K562 (cell line): ENCODE data around the gene OR10D3. TPM values are rescaled to one million over a fixed set of nuclear protein-coding genes. Genes with fewer than 3 reads are reported as not detected.
A peak's percentile ranks its signal among the peaks of the same experiment; 100 is the strongest.

Experiments
- DACH1 ChIP-seq: fragments of 450-650 bp; IDR thresholded peaks from 2 replicates; pipeline ENCODE4 v1.6.1; 2018; ENCODE audit not compliant: partially characterized antibody
- ELF2 ChIP-seq: fragments of 250-450 bp; sonication (Bioruptor Pico); IDR thresholded peaks from 2 replicates; pipeline ENCODE4 v1.5.0; 2021; ENCODE audit warnings: mild to moderate bottlenecking
- HNRNPL ChIP-seq: fragments of 200-400 bp; formaldehyde crosslinking; IDR thresholded peaks from 2 replicates; pipeline ENCODE4 v1.6.1; 2017; ENCODE audit warnings: low read depth, mild to moderate bottlenecking, low read length
- ILK ChIP-seq: fragments of 450-650 bp; IDR thresholded peaks from 2 replicates; pipeline ENCODE4 v1.6.1; 2016; ENCODE audit warnings: missing genetic modification characterization, low read depth, mild to moderate bottlenecking, missing compliant biosample characterization, moderate library complexity, borderline replicate concordance
- JUND ChIP-seq, 2 experiments: IDR thresholded peaks; 2 replicates in 1 of 2; 3 replicates in 1 of 2; pipeline ENCODE4 v1.6.1; 2011; ENCODE audit warnings: borderline replicate concordance in 2 of 2, low read depth in 2 of 2, low read length in 2 of 2, improper control_type of control experiment in 1 of 2, missing biosample characterization in 1 of 2, missing genetic modification characterization in 1 of 2, missing genetic modification reagents in 1 of 2
- KHSRP ChIP-seq: fragments of 450-650 bp; IDR thresholded peaks from 2 replicates; pipeline ENCODE4 v1.6.1; 2017
- LEF1 ChIP-seq: fragments of 450-650 bp; IDR thresholded peaks from 2 replicates; pipeline ENCODE4 v1.6.1; 2016; ENCODE audit warnings: mild to moderate bottlenecking
- MCM5 ChIP-seq: fragments of 450-650 bp; IDR thresholded peaks from 2 replicates; pipeline ENCODE4 v1.6.1; 2016; ENCODE audit warnings: low read depth
- MECOM ChIP-seq: fragments of 250-450 bp; sonication (Bioruptor Pico); IDR thresholded peaks from 2 replicates; pipeline ENCODE4 v1.8.0; 2022; ENCODE audit warnings: inconsistent platforms
- MEIS2 ChIP-seq: fragments of 450-650 bp; IDR thresholded peaks from 2 replicates; pipeline ENCODE4 v1.6.1; 2014; ENCODE audit warnings: mild to moderate bottlenecking; ENCODE audit not compliant: partially characterized antibody
- MYNN ChIP-seq, 2 experiments: sonication (generic); formaldehyde crosslinking in 1 of 2; IDR thresholded peaks; 2 replicates each; pipeline versions ENCODE4 v1.5.0 to v1.6.1; 2016 to 2020; ENCODE audit warnings: antibody characterized with exemption in 1 of 2, missing genetic modification reagents in 1 of 2
- NUFIP1 ChIP-seq: fragments of 450-650 bp; IDR thresholded peaks from 2 replicates; pipeline ENCODE4 v1.6.1; 2018; ENCODE audit not compliant: partially characterized antibody
- PREB ChIP-seq: sonication (generic); formaldehyde crosslinking; IDR thresholded peaks from 2 replicates; pipeline ENCODE4 v1.8.1; 2023; ENCODE audit warnings: mild to moderate bottlenecking, missing genetic modification reagents
- SREBF1 ChIP-seq: fragments of 150-350 bp; IDR thresholded peaks from 2 replicates; pipeline ENCODE4 v1.6.1; 2014; ENCODE audit warnings: antibody characterized with exemption, low read depth, low read length, borderline replicate concordance
- TSC22D4 ChIP-seq: fragments of 450-650 bp; IDR thresholded peaks from 2 replicates; pipeline ENCODE4 v1.6.1; 2016; ENCODE audit warnings: missing genetic modification characterization, missing biosample characterization, control low read depth
- USF1 ChIP-seq: sonication (generic); formaldehyde crosslinking; IDR thresholded peaks from 2 replicates; pipeline ENCODE4 v1.9.0; 2022; ENCODE audit warnings: mild to moderate bottlenecking, missing genetic modification reagents
- ZBTB11 ChIP-seq, 3 experiments: fragments of 200-800 bp in 1 of 3; fragments of 250-450 bp in 1 of 3; fragments of 450-650 bp in 1 of 3; sonication (Bioruptor Pico) in 1 of 3; sonication (Bioruptor generic) in 1 of 3; formaldehyde crosslinking in 1 of 3; IDR thresholded peaks; 2 replicates each; pipeline versions ENCODE4 v1.6.1 to v1.8.0; 2016 to 2022; ENCODE audit warnings: mild to moderate bottlenecking in 2 of 3, missing genetic modification characterization in 2 of 3, missing compliant biosample characterization in 1 of 3, moderate library complexity in 1 of 3
- ZBTB43 ChIP-seq: sonication (generic); formaldehyde crosslinking; IDR thresholded peaks from 2 replicates; pipeline ENCODE4 v1.8.0; 2023; ENCODE audit warnings: mild to moderate bottlenecking, missing genetic modification reagents
- ZNF121 ChIP-seq: sonication (generic); formaldehyde crosslinking; conservative IDR thresholded peaks from 2 replicates; pipeline ENCODE4 v1.8.0; 2022; ENCODE audit warnings: missing genetic modification reagents
- ZNF143 ChIP-seq: sonication (generic); formaldehyde crosslinking; IDR thresholded peaks from 2 replicates; pipeline ENCODE4 v1.9.0; 2022; ENCODE audit warnings: mild to moderate bottlenecking, missing genetic modification reagents
- ZNF316 ChIP-seq: fragments of 450-650 bp; IDR thresholded peaks from 2 replicates; pipeline ENCODE4 v1.6.1; 2016
- ZSCAN32 ChIP-seq: fragments of 450-650 bp; formaldehyde crosslinking; IDR thresholded peaks from 2 replicates; pipeline ENCODE4 v1.4.0; 2020; ENCODE audit warnings: mild to moderate bottlenecking, moderate library complexity
- polyA plus RNA-seq, 8 experiments: library from polyadenylated mRNA; depleted of rRNA in 4 of 8; stranded (reverse) in 5 of 8; unstranded in 3 of 8; fragments of >200 nt; fragmentation: Nextera tagmentation in 2 of 8; fragmentation: Illumina TruSeq in 1 of 8; extraction: Ambion mirVana in 2 of 8; extraction: Trizol in 1 of 8; gene quantifications; 2 replicates each; pipeline versions ENCODE4 v1.2.1 to v1.2.3, GENCODE V29; 2011 to 2014; ENCODE audit warnings: inconsistent platforms in 1 of 8, missing spikeins in 1 of 8
- total RNA-seq, 7 experiments: library from RNA; depleted of rRNA in 6 of 7; stranded (reverse); fragments of >200 nt in 6 of 7; fragmentation: Illumina TruSeq in 2 of 7; extraction: Trizol in 2 of 7; gene quantifications; 2 replicates each; pipeline versions ENCODE4 v1.2.1 to v1.2.3, GENCODE V29; 2011 to 2021; ENCODE audit warnings: low replicate concordance in 1 of 7

OR10D3 gene
- total and polyA plus RNA-seq, 9 of the 15 experiments (the other 6 are each of a cell fraction or from before 2014, with no cell fraction given), result 0.07 to 2.9 (median 0.80) TPM; not detected in 1

- TF ChIP-seq ZNF143 (CRISPR knock-in tag), result no peak
- TF ChIP-seq ZBTB43 (CRISPR knock-in tag), result no peak
- TF ChIP-seq ZNF121 (CRISPR knock-in tag), result no peak
- TF ChIP-seq ILK (tag), result no peak
- TF ChIP-seq NUFIP1, result no peak
- no peak for TF ChIP-seq ZNF316
- no peak for TF ChIP-seq ZSCAN32 (CRISPR knock-in tag)
- TF ChIP-seq LEF1, result no peak
- TF ChIP-seq MCM5, result no peak
- peak; percentile 83 for TF ChIP-seq MECOM (CRISPR knock-in tag)
- peak; percentile 51 for TF ChIP-seq MEIS2
- peak; percentile 30 for TF ChIP-seq DACH1
- no peak for TF ChIP-seq KHSRP
- no peak for TF ChIP-seq MYNN (IDR thresholded peaks at IDR 0.05)
- no peak for TF ChIP-seq MYNN (CRISPR knock-in tag; IDR thresholded peaks at IDR 0.05)
- TF ChIP-seq JUND (IDR thresholded peaks at IDR 0.05; ENCODE audit: borderline replicate concordance, low read depth, low read length), result 0 out of 2 replicates have a peak, but pooled peaks have one; percentile 9
- TF ChIP-seq JUND (tag; IDR thresholded peaks at IDR 0.05; ENCODE audit: borderline replicate concordance, low read depth, low read length), result 0 out of 3 replicates have a peak, but pooled peaks have one; percentile 10
- no peak for TF ChIP-seq USF1
- no peak for TF ChIP-seq PREB (CRISPR knock-in tag)
- TF ChIP-seq SREBF1, result no peak
- TF ChIP-seq ELF2 (CRISPR knock-in tag), result no peak
- no peak for TF ChIP-seq TSC22D4 (tag)
- TF ChIP-seq HNRNPL, result no peak
- no peak for TF ChIP-seq ZBTB11 (CRISPR knock-in tag; IDR thresholded peaks at IDR 0.05)
Measured at GRCh38 chr11:124190298-124191139, 7.4 kb downstream of the OR10D3 start (continued).
